Calu3 (cell line): ENCODE results near the gene MMP15. TPM values are rescaled to one million over a fixed set of nuclear protein-coding genes. Genes with fewer than 3 reads are reported as not detected.
"Not testable (repeated sequence)": the region's sequence is repeated elsewhere in the genome, so short reads cannot be mapped to it uniquely, and the experiment has no call there.

ENCODE experiments used
- BruUV-seq: library from RNA; stranded (reverse); fragments of 400-500 nt; replicated peaks from 2 replicates; lab custom pipeline; 2021; lab: Mats Ljungman, UMichigan
- CTCF ChIA-PET: fragments of 300-600 bp; sonication (Branson Sonifier 250); formaldehyde crosslinking; loops from one replicate; lab custom pipeline; 2022; ENCODE audit warnings: antibody characterized with exemption; lab: Charles Lee
- DNase-seq: peaks from one replicate; pipeline ENCODE4 v3.0.0; 2022
- H3K27ac Mint-ChIP-seq: one replicate; pipeline ENCODE4 v1.8.0; 2022; ENCODE audit warnings: mixed read lengths; ENCODE audit not compliant: unreplicated experiment
- H3K27me3 Mint-ChIP-seq: one replicate; pipeline ENCODE4 v1.8.0; 2022; ENCODE audit warnings: mixed read lengths; ENCODE audit not compliant: unreplicated experiment
- H3K36me3 Mint-ChIP-seq: one replicate; pipeline ENCODE4 v1.8.0; 2022; ENCODE audit warnings: mild to moderate bottlenecking, moderate library complexity, mixed read lengths; ENCODE audit not compliant: insufficient read depth, unreplicated experiment
- H3K4me1 Mint-ChIP-seq: one replicate; pipeline ENCODE4 v1.8.0; 2022; ENCODE audit warnings: mild to moderate bottlenecking, low read depth, mixed read lengths; ENCODE audit not compliant: unreplicated experiment
- H3K4me3 Mint-ChIP-seq: one replicate; pipeline ENCODE4 v1.8.0; 2022; ENCODE audit warnings: mild to moderate bottlenecking, low read depth, moderate library complexity, mixed read lengths; ENCODE audit not compliant: unreplicated experiment
- H3K9me3 Mint-ChIP-seq: one replicate; pipeline ENCODE4 v1.8.0; 2022; ENCODE audit warnings: low read depth, mixed read lengths; ENCODE audit not compliant: unreplicated experiment
- intact Hi-C: fragments of 100-400 bp; cut with micrococcal nuclease; formaldehyde crosslinking; loops from one replicate; pipeline ENCODE4 v1.10.0; 2022; ENCODE audit not compliant: unreplicated experiment
- total RNA-seq: library from RNA; stranded (reverse); gene quantifications from 2 replicates; pipeline ENCODE4 v1.2.3, GENCODE V29; 2022
- TF ChIP-seq, protein P1 (sequence below): fragments of 200-600 bp; IDR thresholded peaks from one replicate; pipeline ENCODE4 v1.8.0; 2022; ENCODE audit warnings: antibody characterized with exemption; ENCODE audit not compliant: unreplicated experiment

MMP15 gene
- total RNA-seq, 1 experiment from 2014 or later: 81.4 TPM

DNA sequence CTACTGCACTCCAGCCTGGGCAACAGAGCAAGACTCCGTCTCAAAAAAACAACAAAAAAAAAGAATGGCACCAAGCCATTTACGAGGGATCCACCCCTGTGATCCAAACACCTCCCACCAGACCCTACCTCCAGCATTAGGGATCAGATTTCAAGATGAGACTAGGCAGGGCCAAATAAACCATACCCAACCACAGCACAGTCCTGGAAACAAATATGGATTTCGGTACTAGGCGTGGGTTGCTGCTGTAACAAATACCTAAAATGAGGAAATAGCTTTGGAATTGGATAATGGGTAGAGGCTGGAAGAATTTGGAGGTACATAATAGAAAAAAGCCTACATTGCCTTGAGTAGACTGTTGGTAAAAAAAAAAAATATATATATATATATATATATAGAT is 49.1 kb downstream of the MMP15 start:
- H3K9me3 Mint-ChIP-seq: peaks cover 9% of the 10 kb centered on the region
- intact Hi-C loops: no loop called here
- H3K27me3 Mint-ChIP-seq: no peaks in the 10 kb centered on the region
- TF ChIP-seq, protein P1, sequence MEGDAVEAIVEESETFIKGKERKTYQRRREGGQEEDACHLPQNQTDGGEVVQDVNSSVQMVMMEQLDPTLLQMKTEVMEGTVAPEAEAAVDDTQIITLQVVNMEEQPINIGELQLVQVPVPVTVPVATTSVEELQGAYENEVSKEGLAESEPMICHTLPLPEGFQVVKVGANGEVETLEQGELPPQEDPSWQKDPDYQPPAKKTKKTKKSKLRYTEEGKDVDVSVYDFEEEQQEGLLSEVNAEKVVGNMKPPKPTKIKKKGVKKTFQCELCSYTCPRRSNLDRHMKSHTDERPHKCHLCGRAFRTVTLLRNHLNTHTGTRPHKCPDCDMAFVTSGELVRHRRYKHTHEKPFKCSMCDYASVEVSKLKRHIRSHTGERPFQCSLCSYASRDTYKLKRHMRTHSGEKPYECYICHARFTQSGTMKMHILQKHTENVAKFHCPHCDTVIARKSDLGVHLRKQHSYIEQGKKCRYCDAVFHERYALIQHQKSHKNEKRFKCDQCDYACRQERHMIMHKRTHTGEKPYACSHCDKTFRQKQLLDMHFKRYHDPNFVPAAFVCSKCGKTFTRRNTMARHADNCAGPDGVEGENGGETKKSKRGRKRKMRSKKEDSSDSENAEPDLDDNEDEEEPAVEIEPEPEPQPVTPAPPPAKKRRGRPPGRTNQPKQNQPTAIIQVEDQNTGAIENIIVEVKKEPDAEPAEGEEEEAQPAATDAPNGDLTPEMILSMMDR: no peak
- no peaks in the 10 kb centered on the region for H3K36me3 Mint-ChIP-seq
- no peak for DNase-seq
- no peaks in the 10 kb centered on the region for H3K4me1 Mint-ChIP-seq
- no peak overlapping the region for H3K4me3 Mint-ChIP-seq
- no peak overlapping the region for H3K27ac Mint-ChIP-seq
- no TSS peak for BruUV-seq
- CTCF ChIA-PET: no interaction called here

DNA sequence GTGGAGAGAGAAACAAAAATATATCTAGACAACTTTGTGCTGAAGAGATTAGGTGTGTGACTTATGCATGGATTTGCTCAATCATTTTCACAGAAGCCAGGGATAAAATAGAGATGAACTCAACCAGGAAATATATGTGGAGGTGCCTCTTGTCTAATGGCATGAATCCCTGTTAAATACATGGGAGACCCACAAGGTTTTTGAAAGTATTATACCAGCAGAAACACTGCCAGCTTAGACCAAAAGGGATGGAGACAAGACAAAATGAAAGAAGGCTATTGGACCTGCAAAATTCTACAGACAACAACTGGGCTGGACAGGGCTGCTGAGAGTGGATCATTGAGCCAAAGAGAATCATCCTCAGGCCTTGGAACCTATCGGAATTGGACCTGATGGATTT is 51.0 kb downstream of the MMP15 start:
- TF ChIP-seq, protein P1: no peak
- H3K9me3 Mint-ChIP-seq: peaks cover 9% of the 10 kb centered on the region
- no TSS peak for BruUV-seq

DNA sequence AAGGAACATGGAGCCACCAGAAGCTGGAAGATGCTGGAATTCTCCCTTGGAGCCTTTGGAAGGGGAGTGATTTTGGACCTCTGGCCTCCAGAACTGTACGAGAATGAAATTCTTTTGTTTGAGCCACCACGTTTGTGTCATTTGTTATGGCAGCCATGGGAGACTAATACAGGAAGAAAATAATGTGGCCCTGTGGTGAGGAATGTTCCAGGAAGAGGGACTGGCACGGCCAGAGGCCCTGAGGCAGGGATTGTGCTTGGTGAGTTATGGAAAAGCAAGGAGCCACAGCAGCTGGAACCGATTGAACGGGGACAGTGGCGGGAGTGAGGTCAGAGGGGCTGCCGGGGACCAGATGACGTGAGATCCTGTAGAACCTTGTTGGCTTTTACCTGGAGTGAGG is 52.2 kb downstream of the MMP15 start:
- Mint-ChIP-seq H3K27ac (no peak overlapping the region), H3K4me3 (no peak overlapping the region), H3K36me3 (no peaks in the 10 kb centered on the region), H3K27me3 (no peaks in the 10 kb centered on the region), H3K9me3 (peaks cover 9% of the 10 kb centered on the region), H3K4me1 (no peaks in the 10 kb centered on the region)
- no TSS peak for BruUV-seq
- CTCF ChIA-PET: interaction anchor here (0.7 kb wide), 1 partner anchor 222 kb away, joined by 3 read pairs; no protein-coding TSS in a partner anchor
- TF ChIP-seq, protein P1: no peak
- intact Hi-C loops: no loop called here
- DNase-seq: no peak

More for the DNA sequence above, 51.0 kb downstream of the MMP15 start:
- H3K4me3 Mint-ChIP-seq: no peak overlapping the region
- H3K27ac Mint-ChIP-seq: no peak overlapping the region
- intact Hi-C loops: no loop called here
- no peaks in the 10 kb centered on the region for H3K27me3 Mint-ChIP-seq
- H3K4me1 Mint-ChIP-seq: no peaks in the 10 kb centered on the region
- no peaks in the 10 kb centered on the region for H3K36me3 Mint-ChIP-seq
- CTCF ChIA-PET: no interaction called here
- DNase-seq: no peak

DNA sequence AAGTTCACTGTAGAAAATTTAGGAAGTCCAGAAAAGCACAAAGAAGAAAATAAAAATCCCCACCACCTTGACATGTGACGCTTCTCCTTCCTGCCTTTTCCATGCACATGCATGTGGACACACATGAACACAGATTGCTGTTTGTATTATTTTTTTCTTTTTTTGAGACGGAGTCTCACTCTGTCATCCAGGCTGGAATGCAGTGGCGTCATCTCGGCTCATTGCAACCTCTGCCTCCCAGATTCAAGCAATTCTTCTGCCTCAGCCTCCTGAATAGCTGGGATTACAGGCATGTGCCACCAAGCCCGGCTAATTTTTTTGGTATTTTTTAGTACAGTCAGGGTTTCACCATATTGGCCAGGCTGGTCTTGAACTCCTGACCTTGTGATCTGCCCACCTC is 55.1 kb downstream of the MMP15 start:
- H3K27me3 Mint-ChIP-seq, H3K27ac Mint-ChIP-seq, CTCF ChIA-PET, H3K36me3 Mint-ChIP-seq, intact Hi-C loops, BruUV-seq, H3K4me1 Mint-ChIP-seq, H3K4me3 Mint-ChIP-seq, H3K9me3 Mint-ChIP-seq, DNase-seq: not testable (repeated sequence)

DNA sequence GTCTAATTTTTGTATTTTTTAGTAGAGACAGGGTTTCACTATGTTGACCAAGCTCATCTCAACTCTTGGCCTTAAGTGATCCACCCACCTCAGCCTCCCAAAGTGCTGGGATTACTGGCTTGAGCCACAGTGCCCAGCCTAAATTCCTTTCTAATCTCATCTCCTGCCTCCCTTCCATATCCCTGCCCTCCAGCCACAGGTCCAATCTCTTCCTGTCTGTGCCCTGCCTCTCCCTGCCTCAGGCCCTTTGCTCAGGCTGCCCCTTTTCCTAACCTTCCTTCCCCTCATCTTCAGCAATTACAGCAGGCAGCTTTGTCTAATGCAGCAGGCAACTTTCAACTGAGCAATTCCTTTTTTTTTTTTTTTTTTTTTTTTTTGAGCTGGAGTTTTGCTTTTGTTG is 56.8 kb downstream of the MMP15 start:
- CTCF ChIA-PET: interaction anchor here (0.6 to 1.2 kb wide), 2 partner anchors 25 to 459 kb away, joined by 3 to 6 read pairs; no protein-coding TSS in a partner anchor
- H3K27ac Mint-ChIP-seq: no peak overlapping the region
- DNase-seq: no peak
- H3K9me3 Mint-ChIP-seq: peaks cover 3% of the 10 kb centered on the region
- TF ChIP-seq, protein P1: no peak
- intact Hi-C loops: no loop called here
- no peaks in the 10 kb centered on the region for H3K36me3 Mint-ChIP-seq
- H3K4me1 Mint-ChIP-seq: no peaks in the 10 kb centered on the region
- H3K4me3 Mint-ChIP-seq: no peak overlapping the region
- H3K27me3 Mint-ChIP-seq: no peaks in the 10 kb centered on the region
- no TSS peak for BruUV-seq
